Pancreas (tissue), 10 donors: ENCODE results near the gene BRD3OS. TPM values are rescaled to one million over a fixed set of nuclear protein-coding genes. Genes with fewer than 3 reads are reported as not detected.

ENCODE experiments used
- ATAC-seq, 4 donors: fragments of 200-7000 bp; cut with Tn5 transposase; one replicate each; pipeline versions ENCODE4 v1.8.0 to v1.9.1; 2020; ENCODE audit warnings: mild to moderate bottlenecking in 4 of 4, moderate library complexity in 4 of 4
- DNase-seq, 6 donors: peaks; one replicate each; pipeline ENCODE4 v3.0.0-alpha.2; 2020
- FAIRE-seq: peaks from 2 replicates; lab custom pipeline; 2012; peaks lifted over from hg19 to GRCh38; lab: Jason Lieb, UNC
- H3K27ac ChIP-seq, 4 donors: fragments of 200-600 bp; sonication (generic); 1 replicate in 3 of 4; 2 replicates in 1 of 4; pipeline versions ENCODE4 v1.5.0 to v1.8.0; 2020
- H3K27me3 ChIP-seq, 4 donors: fragments of 200-600 bp; one replicate each; pipeline ENCODE4 v1.8.0; 2021
- H3K36me3 ChIP-seq, 3 donors: fragments of 200-600 bp; sonication (generic) in 1 of 3; one replicate each; pipeline versions ENCODE4 v1.5.0 to v1.8.0; 2020 to 2021
- H3K4me1 ChIP-seq, 3 donors: fragments of 200-600 bp; one replicate each; pipeline ENCODE4 v1.8.0; 2021
- H3K4me3 ChIP-seq, 4 donors: fragments of 200-600 bp; sonication (generic) in 2 of 4; one replicate each; pipeline versions ENCODE4 v1.5.0 to v1.8.0; 2020 to 2021
- H3K9me3 ChIP-seq, 4 donors: fragments of 200-600 bp; one replicate each; pipeline ENCODE4 v1.8.0; 2021
- WGBS, 2 donors: extraction: QIAGEN DNeasy Blood & Tissue Kit; methylation state at CpG; one replicate each; pipeline ENCODE4 v1.1.7; 2013; 5-methylcytosine and 5-hydroxymethylcytosine counted together
- intact Hi-C, 3 donors: fragments of 100-400 bp; cut with DNase I; formaldehyde crosslinking; loops; one replicate each; pipeline versions ENCODE4 v1.11.1 to v1.14.2; 2022
- polyA plus RNA-seq, 2 donors: library from polyadenylated mRNA; stranded (reverse); fragments of 200-250 nt; gene quantifications; one replicate each; pipeline ENCODE4 v1.2.3, GENCODE V29; 2013
- total RNA-seq, 6 donors: library from RNA; stranded (reverse); fragmentation: NEBNext Ultra II Directional in 4 of 6; extraction: Animal tissue kit (Norgen Biotek cat#: 25700) in 4 of 6; gene quantifications; one replicate each; pipeline versions ENCODE4 v1.2.1 to v1.2.4, GENCODE V29; 2021 to 2023
- TF ChIP-seq, protein P1 (sequence below), 4 donors: fragments of 200-600 bp; sonication (generic) in 3 of 4; IDR thresholded peaks; one replicate each; pipeline versions ENCODE4 v1.5.0 to v1.8.0; 2021; ENCODE audit warnings: antibody characterized with exemption in 4 of 4
- donor health status: healthy with polysubstance abuse.
- donor health status: DM: no; HTN: no; CAD: no; lungs with moderate emphysema.
- donor health status: DM: no; HTN: no; CAD: no.
- donor health status: control.
- donor health status: control.
- donor health status: Bipolar disorder and iron deficiency.
- donor health status: DM: yes; HTN: yes; CAD: no.
- donor health status: DM: no; HTN: no; CAD: no.
- donor health status: DM: no; HTN: no; CAD: no.
- donor health status: DM: yes; HTN: yes; CAD: no.

Gene BRD3OS, protein sequence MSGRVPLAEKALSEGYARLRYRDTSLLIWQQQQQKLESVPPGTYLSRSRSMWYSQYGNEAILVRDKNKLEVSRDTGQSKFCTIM
- 10 to 100 TPM in 1 of 6 donors, 1 to 10 TPM in 5; 6.0 to 12.5 (median 7.3) TPM for total RNA-seq
- 1 to 10 TPM; 4.8 to 9.8 TPM for polyA plus RNA-seq

DNA sequence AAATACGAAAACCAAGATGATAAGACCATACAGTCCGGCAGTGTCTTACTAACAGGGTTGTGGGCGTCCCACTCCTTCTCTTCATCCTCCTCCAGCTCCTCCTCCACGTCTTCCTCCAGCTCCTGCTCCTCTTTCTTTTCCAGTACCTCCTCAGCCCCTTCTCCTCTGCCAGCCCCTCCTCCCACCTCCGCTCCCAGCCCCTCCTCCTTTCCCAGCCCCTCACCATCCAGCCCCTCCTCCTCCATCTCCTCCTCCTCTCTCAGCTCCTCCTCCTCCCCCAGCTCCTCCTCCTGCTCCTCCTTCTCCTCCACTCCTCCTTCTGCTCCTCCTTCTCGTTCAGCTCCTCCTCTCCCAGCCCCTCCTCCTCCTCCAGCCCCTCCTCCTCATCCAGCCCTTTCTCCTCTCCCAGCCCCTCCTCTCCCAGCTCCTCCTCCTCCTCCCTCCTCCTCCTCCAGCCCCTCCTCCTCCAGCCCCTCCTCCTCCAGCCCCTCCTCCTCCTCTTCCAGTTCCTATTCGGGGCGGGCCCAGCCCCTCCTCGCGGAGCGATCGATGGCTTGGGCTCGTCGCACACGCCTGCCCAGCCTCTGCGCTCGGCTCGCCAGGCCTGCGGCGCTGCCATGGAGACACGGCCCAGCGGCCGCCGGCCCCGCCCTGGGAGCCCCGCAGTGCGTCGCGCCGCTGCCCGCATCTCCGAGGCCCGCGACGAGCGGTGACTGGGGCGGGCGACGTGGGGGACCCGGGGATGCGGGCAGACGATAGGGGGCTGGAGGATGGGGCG lies at the start of gene BRD3OS:
BRD3OS (plus strand) TSS at position 654 of the 778 bp plus-strand sequence. CDS start 1,267 bp downstream, outside the sequence.
- WGBS, 2 donors: 2% methylated on average over 37 to 43 of the region's 43 CpGs
- intact Hi-C loops: no loop called here
- Histone ChIP-seq H3K4me1 (peaks cover 5 to 6% (median 5%) of the 10 kb centered on the region in 3 donors), H3K9me3 (no peaks in the 10 kb centered on the region), H3K36me3 (no peaks in the 10 kb centered on the region), H3K27me3 (no peaks in the 10 kb centered on the region), H3K4me3 (peak within 1 kb of the TSS; percentile 77 to 97 (median 90)), H3K27ac (peak within 1 kb of the TSS in 3 of 4 donors; percentile 16 to 51 (median 33))
- ATAC-seq (peak; percentile 95 to 98 (median 96)), FAIRE-seq (no peak), DNase-seq (peak; percentile 95 to 99 (median 98))
- TF ChIP-seq, protein P1, sequence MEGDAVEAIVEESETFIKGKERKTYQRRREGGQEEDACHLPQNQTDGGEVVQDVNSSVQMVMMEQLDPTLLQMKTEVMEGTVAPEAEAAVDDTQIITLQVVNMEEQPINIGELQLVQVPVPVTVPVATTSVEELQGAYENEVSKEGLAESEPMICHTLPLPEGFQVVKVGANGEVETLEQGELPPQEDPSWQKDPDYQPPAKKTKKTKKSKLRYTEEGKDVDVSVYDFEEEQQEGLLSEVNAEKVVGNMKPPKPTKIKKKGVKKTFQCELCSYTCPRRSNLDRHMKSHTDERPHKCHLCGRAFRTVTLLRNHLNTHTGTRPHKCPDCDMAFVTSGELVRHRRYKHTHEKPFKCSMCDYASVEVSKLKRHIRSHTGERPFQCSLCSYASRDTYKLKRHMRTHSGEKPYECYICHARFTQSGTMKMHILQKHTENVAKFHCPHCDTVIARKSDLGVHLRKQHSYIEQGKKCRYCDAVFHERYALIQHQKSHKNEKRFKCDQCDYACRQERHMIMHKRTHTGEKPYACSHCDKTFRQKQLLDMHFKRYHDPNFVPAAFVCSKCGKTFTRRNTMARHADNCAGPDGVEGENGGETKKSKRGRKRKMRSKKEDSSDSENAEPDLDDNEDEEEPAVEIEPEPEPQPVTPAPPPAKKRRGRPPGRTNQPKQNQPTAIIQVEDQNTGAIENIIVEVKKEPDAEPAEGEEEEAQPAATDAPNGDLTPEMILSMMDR (IDR thresholded peaks at IDR 0.05): no peak

DNA sequence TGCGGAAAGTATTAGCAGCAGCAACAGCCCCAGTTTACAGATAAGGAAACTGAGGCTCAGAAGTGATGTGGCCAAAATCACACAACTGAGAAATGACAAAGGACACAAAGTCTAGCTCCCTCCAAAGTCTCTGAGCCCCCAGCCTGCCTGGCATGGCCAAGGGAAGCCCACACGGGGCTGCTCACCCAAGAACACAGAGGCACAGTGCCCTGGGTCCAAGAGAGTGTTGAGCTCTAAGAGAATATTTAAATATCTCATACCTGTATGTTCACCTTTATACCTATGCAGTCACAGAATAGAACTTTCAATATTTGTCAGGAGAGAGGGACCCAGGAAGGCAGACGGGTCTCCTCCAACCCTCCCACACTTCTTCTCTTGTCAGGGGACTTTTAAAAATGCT lies 49.8 kb upstream of the BRD3OS start:
- FAIRE-seq (no peak), DNase-seq (peak in 2 of 6 donors; percentile 13 to 22), ATAC-seq (no peak)
- H3K4me1 ChIP-seq: peaks cover 60 to 85% (median 62%) of the 10 kb centered on the region in 3 donors
- no peaks in the 10 kb centered on the region for H3K27me3 ChIP-seq
- peak overlapping the region in 1 of 4 donors; percentile 47 for H3K27ac ChIP-seq
- no peaks in the 10 kb centered on the region for H3K36me3 ChIP-seq
- WGBS, 2 donors: 78 to 86% methylated on average over 3 of the region's 3 CpGs
- TF ChIP-seq, protein P1 (IDR thresholded peaks at IDR 0.05): no peak
- H3K4me3 ChIP-seq: no peak overlapping the region
- intact Hi-C loops: no loop called here
- no peaks in the 10 kb centered on the region for H3K9me3 ChIP-seq

DNA sequence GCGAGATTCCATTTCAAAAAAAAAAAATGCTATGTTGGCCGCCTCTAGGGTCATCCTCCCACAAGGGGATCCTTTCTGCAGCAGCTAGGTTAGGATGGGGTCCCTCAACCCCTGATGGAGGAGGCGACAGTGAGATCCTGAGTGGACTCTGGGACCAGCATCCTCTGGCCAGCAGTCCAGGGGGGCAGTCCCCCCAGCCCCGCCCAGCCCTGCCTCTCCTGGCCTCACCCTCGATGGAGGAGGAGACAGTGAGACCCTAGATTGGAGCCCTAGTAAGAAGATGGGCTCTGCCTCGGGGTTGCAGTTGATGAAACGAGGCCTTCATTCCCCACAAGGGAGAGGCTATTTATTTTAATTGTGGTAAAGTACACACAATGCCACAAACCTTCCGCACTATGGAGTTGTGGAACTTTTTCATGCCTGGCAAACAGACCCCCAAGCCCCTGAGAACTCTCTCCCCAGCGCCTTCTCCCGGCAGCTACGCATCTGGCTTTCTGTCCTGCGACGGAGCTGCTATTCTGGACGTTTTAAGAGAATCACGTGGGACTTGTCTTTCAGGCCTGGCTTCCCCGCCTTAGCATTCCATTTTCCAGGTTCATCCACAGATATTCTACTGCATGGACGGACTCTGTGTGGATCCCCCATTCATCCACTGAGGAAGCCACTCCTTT lies 49.0 kb upstream of the BRD3OS start:
- no peaks in the 10 kb centered on the region for H3K27me3 ChIP-seq
- 73 to 76% methylated on average over 17 of the region's 17 CpGs for WGBS, 2 donors
- TF ChIP-seq, protein P1 (IDR thresholded peaks at IDR 0.05): no peak
- H3K4me1 ChIP-seq: peaks cover 59 to 90% (median 63%) of the 10 kb centered on the region in 3 donors
- DNase-seq (peak in 4 of 6 donors; percentile 3 to 32 (median 26)), FAIRE-seq (no peak), ATAC-seq (no peak)
- H3K36me3 ChIP-seq: no peaks in the 10 kb centered on the region
- no peak overlapping the region for H3K4me3 ChIP-seq
- intact Hi-C loops: no loop called here
- no peaks in the 10 kb centered on the region for H3K9me3 ChIP-seq
- peak overlapping the region in 2 of 4 donors; percentile 16 to 61 for H3K27ac ChIP-seq

DNA sequence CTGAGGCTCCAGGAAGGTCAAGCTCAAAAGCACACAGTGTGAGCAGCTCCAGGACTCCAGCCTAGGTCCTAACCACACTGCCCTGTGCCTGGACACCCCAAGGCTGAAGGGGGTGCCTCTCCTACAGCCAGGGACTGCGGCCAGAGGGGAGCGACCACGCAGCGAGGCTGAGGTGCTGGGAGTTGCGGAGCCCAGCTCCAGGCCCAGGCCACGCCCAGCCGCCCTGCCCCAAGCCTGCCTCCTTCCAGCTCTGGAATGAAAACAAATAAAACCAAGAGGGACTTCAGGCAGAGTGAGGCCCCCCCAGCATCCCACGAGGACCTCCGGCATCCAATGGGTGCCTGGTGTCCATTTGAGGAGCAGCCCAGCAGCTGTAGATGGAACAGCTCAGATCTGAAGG lies 48.4 kb upstream of the BRD3OS start:
- WGBS, 2 donors: 66 to 73% methylated on average over 8 to 9 of the region's 9 CpGs
- intact Hi-C loops: no loop called here
- H3K36me3 ChIP-seq: no peaks in the 10 kb centered on the region
- H3K27ac ChIP-seq: peak overlapping the region in 3 of 4 donors; percentile 61 to 90 (median 75)
- ATAC-seq (no peak), FAIRE-seq (no peak), DNase-seq (peak in 4 of 6 donors; percentile 1 to 69 (median 48))
- H3K4me1 ChIP-seq: peaks cover 59 to 91% (median 63%) of the 10 kb centered on the region in 3 donors
- H3K9me3 ChIP-seq: no peaks in the 10 kb centered on the region
- H3K27me3 ChIP-seq: no peaks in the 10 kb centered on the region
- H3K4me3 ChIP-seq: no peak overlapping the region
- TF ChIP-seq, protein P1 (IDR thresholded peaks at IDR 0.05): no peak
